PC-3 (cell line): ENCODE measurements around the gene MAPKBP1. TPM values are rescaled to one million over a fixed set of nuclear protein-coding genes. Genes with fewer than 3 reads are reported as not detected.

ENCODE experiments used
- ATAC-seq: fragments of 200-7000 bp; cut with Tn5 transposase; 2 replicates; pipeline ENCODE4 v1.9.1; 2020; ENCODE audit warnings: mild to moderate bottlenecking, moderate library complexity
- BruUV-seq: library from RNA; stranded (reverse); fragments of 400-500 nt; replicated peaks from 2 replicates; lab custom pipeline; 2021; lab: Mats Ljungman, UMichigan
- CTCF ChIA-PET: fragments of 300-600 bp; sonication (Branson Sonifier 250); formaldehyde crosslinking; loops from one replicate; lab custom pipeline; 2022; ENCODE audit warnings: antibody characterized with exemption; lab: Charles Lee
- POLR2A ChIA-PET: fragments of 300-600 bp; sonication (Branson Sonifier 250); formaldehyde crosslinking; loops from one replicate; lab custom pipeline; 2022; ENCODE audit warnings: antibody characterized with exemption; ENCODE audit not compliant: unreplicated experiment; lab: Charles Lee
- DNase-seq: peaks from one replicate; pipeline ENCODE4 v3.0.0-alpha.2; 2015
- H2AFZ ChIP-seq: fragments of 300-600 bp; sonication (generic); 2 replicates; pipeline ENCODE4 v1.6.0; 2016; ENCODE audit warnings: antibody characterized with exemption, low read length
- H3F3A ChIP-seq: fragments of 300-600 bp; sonication (generic); one replicate; pipeline ENCODE4 v1.6.0; 2017; ENCODE audit warnings: antibody characterized with exemption, low read length, control low read depth, mild to moderate bottlenecking; ENCODE audit not compliant: unreplicated experiment
- H3K27ac ChIP-seq: fragments of 300-600 bp; sonication (generic); 2 replicates; pipeline ENCODE4 v1.5.1; 2016; ENCODE audit warnings: mild to moderate bottlenecking, low read length
- H3K27me3 ChIP-seq: fragments of 300-600 bp; sonication (generic); 2 replicates; pipeline ENCODE4 v1.6.1; 2016; ENCODE audit warnings: low read length, mixed read lengths
- H3K36me3 ChIP-seq: fragments of 300-600 bp; sonication (generic); 2 replicates; pipeline ENCODE4 v1.6.1; 2016; ENCODE audit warnings: low read depth, mixed run types, low read length, mixed read lengths
- H3K4me1 ChIP-seq: fragments of 300-600 bp; sonication (generic); 2 replicates; pipeline ENCODE4 v1.5.1; 2016; ENCODE audit warnings: low read length; ENCODE audit not compliant: insufficient read depth
- H3K4me2 ChIP-seq: fragments of 300-600 bp; sonication (generic); 2 replicates; pipeline ENCODE4 v1.6.0; 2016; ENCODE audit warnings: low read length
- H3K4me3 ChIP-seq: fragments of 300-600 bp; sonication (generic); 2 replicates; pipeline ENCODE4 v1.5.1; 2016; ENCODE audit warnings: mild to moderate bottlenecking, low read length, mixed read lengths
- H3K79me2 ChIP-seq: fragments of 300-600 bp; sonication (generic); 2 replicates; pipeline ENCODE4 v1.6.1; 2017; ENCODE audit warnings: low read length, mixed read lengths
- H3K9ac ChIP-seq: fragments of 300-600 bp; sonication (generic); 2 replicates; pipeline ENCODE4 v1.6.0; 2016; ENCODE audit warnings: mild to moderate bottlenecking, low read length
- H3K9me2 ChIP-seq: fragments of 300-600 bp; sonication (generic); replicated peaks from 2 replicates; pipeline ENCODE4 v1.6.1; 2016; ENCODE audit warnings: mixed run types, low read length, mixed read lengths
- H3K9me3 ChIP-seq: fragments of 300-600 bp; sonication (generic); 2 replicates; pipeline ENCODE4 v1.6.1; 2016; ENCODE audit warnings: low read length, mixed read lengths
- H4K20me1 ChIP-seq: fragments of 300-600 bp; sonication (generic); 2 replicates; pipeline ENCODE4 v1.6.1; 2016; ENCODE audit warnings: low read length, mixed read lengths
- CTCF ChIP-seq: fragments of 300-600 bp; sonication (generic); conservative IDR thresholded peaks from 2 replicates; pipeline ENCODE4 v1.5.1; 2017; ENCODE audit warnings: antibody characterized with exemption, low read depth, mild to moderate bottlenecking, low read length
- EZH2 ChIP-seq: fragments of 300-600 bp; sonication (generic); IDR thresholded peaks from one replicate; pipeline ENCODE4 v1.6.1; 2017; ENCODE audit warnings: antibody characterized with exemption, mild to moderate bottlenecking, low read length; ENCODE audit not compliant: unreplicated experiment
- EZH2phosphoT487 ChIP-seq: fragments of 300-600 bp; sonication (generic); IDR thresholded peaks from 2 replicates; pipeline ENCODE4 v1.6.1; 2018; ENCODE audit warnings: mild to moderate bottlenecking, antibody characterized with exemption, low read length, borderline replicate concordance
- intact Hi-C: fragments of 100-400 bp; cut with micrococcal nuclease; formaldehyde crosslinking; loops from 2 replicates; pipeline ENCODE4 v1.9.0; 2023
- total RNA-seq: library from RNA; depleted of rRNA; stranded (reverse); fragments of >200 nt; gene quantifications from 2 replicates; pipeline ENCODE4 v1.2.3, GENCODE V29; 2014

MAPKBP1 gene
- total RNA-seq, 1 experiment from 2014 or later, result 29.1 TPM

GRCh38 chr15:41820791-41821423 lies 46.6 kb downstream of the MAPKBP1 start:
- DNase-seq, result no peak
- no peaks in the 10 kb centered on the region for H4K20me1 ChIP-seq
- H3K9ac ChIP-seq, result no peak overlapping the region
- H3K9me2 ChIP-seq, result no peaks in the 10 kb centered on the region
- H3K4me2 ChIP-seq, result no peak overlapping the region
- H3K4me1 ChIP-seq, result no peaks in the 10 kb centered on the region
- H3K27me3 ChIP-seq, result no peaks in the 10 kb centered on the region
- ChIA-PET POLR2A (no interaction called here), CTCF (interaction anchor here (0.5 kb wide), 1 partner anchor 10 kb away, joined by 6 read pairs; no protein-coding TSS in a partner anchor)
- H3K4me3 ChIP-seq, result no peak overlapping the region
- intact Hi-C loops, result loop anchor here (10.0 kb wide), 1 partner anchor 154 kb away; the partner anchor contains the start of gene EHD4
- H3K9me3 ChIP-seq, result no peaks in the 10 kb centered on the region
- BruUV-seq, result no TSS peak
- no peak for ATAC-seq
- no peak overlapping the region for H3K27ac ChIP-seq
- no peaks in the 10 kb centered on the region for H3F3A ChIP-seq
- H3K36me3 ChIP-seq, result peaks cover 25% of the 10 kb centered on the region
- H2AFZ ChIP-seq, result no peak overlapping the region
- no peak for TF ChIP-seq CTCF
- no peak for TF ChIP-seq EZH2
- no peaks in the 10 kb centered on the region for H3K79me2 ChIP-seq

- H3K9me3 ChIP-seq, result no peaks in the 10 kb centered on the region
- no TSS peak for BruUV-seq
- no peak overlapping the region for H3K4me3 ChIP-seq
- H3K9ac ChIP-seq, result no peak overlapping the region
- no peaks in the 10 kb centered on the region for H3K9me2 ChIP-seq
- no peak for ATAC-seq
- H3K27me3 ChIP-seq, result no peaks in the 10 kb centered on the region
- no peak overlapping the region for H2AFZ ChIP-seq
- H4K20me1 ChIP-seq, result no peaks in the 10 kb centered on the region
- H3K79me2 ChIP-seq, result no peaks in the 10 kb centered on the region
- H3K36me3 ChIP-seq, result peaks cover 23% of the 10 kb centered on the region
- H3K4me1 ChIP-seq, result no peaks in the 10 kb centered on the region
- CTCF ChIA-PET, result no interaction called here
- no peak overlapping the region for H3K4me2 ChIP-seq
- H3K27ac ChIP-seq, result no peak overlapping the region
- TF ChIP-seq CTCF (no peak), EZH2 (no peak), EZH2phosphoT487 (no peak)
- POLR2A ChIA-PET, result no interaction called here
- H3F3A ChIP-seq, result no peaks in the 10 kb centered on the region
- DNase-seq, result no peak
- intact Hi-C loops, result loop anchor here (10.0 kb wide), 1 partner anchor 153 kb away; the partner anchor contains the start of gene EHD4
Measured at GRCh38 chr15:41821831-41822230, 47.5 kb downstream of the MAPKBP1 start.

GRCh38 chr15:41822471-41822870 lies 48.2 kb downstream of the MAPKBP1 start:
- Histone ChIP-seq H3K79me2 (no peaks in the 10 kb centered on the region), H3K9me2 (no peaks in the 10 kb centered on the region), H3K9me3 (no peaks in the 10 kb centered on the region), H4K20me1 (no peaks in the 10 kb centered on the region), H2AFZ (no peak overlapping the region), H3F3A (no peaks in the 10 kb centered on the region), H3K27me3 (no peaks in the 10 kb centered on the region), H3K4me1 (peaks cover 3% of the 10 kb centered on the region; the same call in 1 of the 2 replicates), H3K36me3 (peaks cover 21% of the 10 kb centered on the region), H3K4me2 (no peak overlapping the region), H3K9ac (no peak overlapping the region), H3K27ac (no peak overlapping the region), H3K4me3 (no peak overlapping the region)
- DNase-seq (no peak), ATAC-seq (no peak)
- intact Hi-C loops, result loop anchor here (10.0 kb wide), 1 partner anchor 152 kb away; the partner anchor contains the start of gene EHD4
- ChIA-PET POLR2A (interaction anchor here (0.5 kb wide), 1 partner anchor 661 kb away, joined by 4 read pairs; no protein-coding TSS in a partner anchor), CTCF (no interaction called here)
- TF ChIP-seq EZH2 (no peak), EZH2phosphoT487 (no peak), CTCF (no peak)
- no TSS peak for BruUV-seq
